HG03097 (cell line): Measurements from ENCODE around the gene ATXN7L1.

Experiments
- ATAC-seq: cut with Tn5 transposase; IDR thresholded peaks from one replicate; pipeline ENCODE4 v1.9.1; 2021; ENCODE audit not compliant: unreplicated experiment, low FRiP score

ATXN7L1 gene

GRCh38 chr7:105596866-105597265 lies 279.5 kb downstream of the ATXN7L1 start:
- no peak for ATAC-seq

- ATAC-seq: no peak
Observed at GRCh38 chr7:105594034-105594433, 282.4 kb downstream of the ATXN7L1 start.

- ATAC-seq: no peak
Observed at GRCh38 chr7:105591522-105591921, 284.9 kb downstream of the ATXN7L1 start.

- ATAC-seq: no peak
Observed at GRCh38 chr7:105590793-105591192, 285.6 kb downstream of the ATXN7L1 start.

- ATAC-seq: peak; percentile 63
Observed at GRCh38 chr7:105589356-105590077, 286.9 kb downstream of the ATXN7L1 start.

- no peak for ATAC-seq
Observed at GRCh38 chr7:105587909-105588635, 288.3 kb downstream of the ATXN7L1 start.

GRCh38 chr7:105585850-105586500 lies 290.4 kb downstream of the ATXN7L1 start:
- peak; percentile 53 for ATAC-seq

- ATAC-seq: no peak
Observed at GRCh38 chr7:105584165-105584564, 292.2 kb downstream of the ATXN7L1 start.

GRCh38 chr7:105583061-105583460 lies 293.3 kb downstream of the ATXN7L1 start:
- no peak for ATAC-seq

GRCh38 chr7:105581066-105581811 lies 295.2 kb downstream of the ATXN7L1 start, which contains the start of gene EFCAB10:
TSS of gene EFCAB10 (minus strand) at chr7:105581493. CDS start at chr7:105581463, 30 bp downstream.
- ATAC-seq: peak; percentile 70

- no peak for ATAC-seq
Observed at GRCh38 chr7:105580022-105580740, 296.2 kb downstream of the ATXN7L1 start.

GRCh38 chr7:105578496-105578895 lies 297.9 kb downstream of the ATXN7L1 start:
- no peak for ATAC-seq

GRCh38 chr7:105577251-105577650 lies 299.1 kb downstream of the ATXN7L1 start:
- no peak for ATAC-seq

- no peak for ATAC-seq
Observed at GRCh38 chr7:105571891-105572290, 304.5 kb downstream of the ATXN7L1 start.

GRCh38 chr7:105567821-105568220 lies 308.6 kb downstream of the ATXN7L1 start:
- no peak for ATAC-seq

GRCh38 chr7:105567024-105567423 lies 309.4 kb downstream of the ATXN7L1 start:
- ATAC-seq: no peak

GRCh38 chr7:105565190-105565589 lies 311.2 kb downstream of the ATXN7L1 start:
- ATAC-seq: no peak

- no peak for ATAC-seq
Observed at GRCh38 chr7:105559926-105560325, 316.5 kb downstream of the ATXN7L1 start.
